ENCODE results near the gene CERS2.

Gene CERS2

GRCh38 chr1:150974580-150975478 lies at the start of gene CERS2:
Gene CERS2, minus strand, starts transcription at chr1:150974835. Its CDS starts 5,745 bp downstream, at chr1:150969090.
- DNase-seq (ENCODE audit: low read depth), result no peak

GRCh38 chr1:151013518-151013917 lies 38.9 kb upstream of the CERS2 start:
- no peak for DNase-seq (ENCODE audit: low read depth)

- DNase-seq (ENCODE audit: low read depth), result no peak
Measured at GRCh38 chr1:151012684-151013471, 38.2 kb upstream of the CERS2 start.

- DNase-seq (ENCODE audit: low read depth), result no peak
Measured at GRCh38 chr1:151011154-151011850, 36.7 kb upstream of the CERS2 start.

- DNase-seq (ENCODE audit: low read depth), result no peak
Measured at GRCh38 chr1:151010346-151010726, 35.7 kb upstream of the CERS2 start.

- DNase-seq (ENCODE audit: low read depth), result no peak
Measured at GRCh38 chr1:151009674-151010345, 35.2 kb upstream of the CERS2 start.

- DNase-seq (ENCODE audit: low read depth), result no peak
Measured at GRCh38 chr1:151009206-151009587, 34.6 kb upstream of the CERS2 start.

GRCh38 chr1:151008244-151009205 lies 33.9 kb upstream of the CERS2 start, which contains the start of gene PRUNE1:
Gene PRUNE1, plus strand, starts transcription at chr1:151008449. Its CDS starts 184 bp downstream, at chr1:151008633.
- peak; percentile 83 for DNase-seq (ENCODE audit: low read depth)

- no peak for DNase-seq (ENCODE audit: low read depth)
Measured at GRCh38 chr1:151007853-151008243, 33.2 kb upstream of the CERS2 start.

- DNase-seq (ENCODE audit: low read depth), result peak; percentile 49
Measured at GRCh38 chr1:151006327-151007052, 31.9 kb upstream of the CERS2 start, which contains the start of gene MINDY1. Gene MINDY1, minus strand, starts transcription at chr1:151006902. Its CDS starts 4,285 bp downstream, at chr1:151002617.

GRCh38 chr1:151005729-151006319 lies 31.2 kb upstream of the CERS2 start:
- no peak for DNase-seq (ENCODE audit: low read depth)

- no peak for DNase-seq (ENCODE audit: low read depth)
Measured at GRCh38 chr1:151003180-151003579, 28.5 kb upstream of the CERS2 start.

GRCh38 chr1:151002611-151003010 lies 28.0 kb upstream of the CERS2 start:
- no peak for DNase-seq (ENCODE audit: low read depth)

GRCh38 chr1:151002051-151002450 lies 27.4 kb upstream of the CERS2 start:
- no peak for DNase-seq (ENCODE audit: low read depth)

- DNase-seq (ENCODE audit: low read depth), result no peak
Measured at GRCh38 chr1:151001602-151002001, 27.0 kb upstream of the CERS2 start.

GRCh38 chr1:151000408-151000807 lies 25.8 kb upstream of the CERS2 start:
- DNase-seq (ENCODE audit: low read depth), result no peak

- DNase-seq (ENCODE audit: low read depth), result no peak
Measured at GRCh38 chr1:150999926-151000325, 25.3 kb upstream of the CERS2 start.

GRCh38 chr1:150999051-150999674 lies 24.5 kb upstream of the CERS2 start:
- no peak for DNase-seq (ENCODE audit: low read depth)

GRCh38 chr1:150997949-150998348 lies 23.3 kb upstream of the CERS2 start:
- no peak for DNase-seq (ENCODE audit: low read depth)

All from HS-5 (cell line).